ENCODE measurements around the gene RXRB.
"Not testable (repeated sequence)": the region's sequence is repeated elsewhere in the genome, so short reads cannot be mapped to it uniquely, and the experiment has no call there.

Gene RXRB

DNA sequence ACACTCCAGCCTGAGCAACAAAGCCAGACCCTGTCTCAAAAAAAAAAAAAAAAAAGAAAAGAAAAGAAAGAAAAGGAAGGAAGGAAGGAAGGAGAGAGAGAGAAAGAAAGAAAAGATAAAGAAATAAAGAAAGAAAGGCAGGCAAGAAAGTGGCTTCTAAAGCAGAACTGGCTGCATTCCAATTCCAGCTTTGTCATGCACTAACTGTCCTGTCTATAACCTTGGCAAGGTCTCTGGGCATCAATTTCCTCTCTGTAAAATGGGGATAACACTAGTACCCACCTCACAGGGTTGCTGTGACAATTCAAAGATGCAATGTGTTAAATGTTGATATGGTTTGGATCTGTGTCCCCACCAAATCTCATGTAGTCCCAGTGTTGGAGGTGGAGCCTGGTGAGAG is 35.9 kb upstream of the RXRB start:
- Histone ChIP-seq H3K9me2 (ENCODE audit: low read depth, low read length) (no peaks in the 10 kb centered on the region), H3K4me1 (ENCODE audit: insufficient read depth, low read length, severe bottlenecking) (no peaks in the 10 kb centered on the region), H3K4me3 (ENCODE audit: low read depth, low read length, poor library complexity, severe bottlenecking) (no peak overlapping the region), H3F3A (ENCODE audit: insufficient read depth, low read length) (no peaks in the 10 kb centered on the region), H3K9me3 (ENCODE audit: low read length) (no peaks in the 10 kb centered on the region), H4K20me1 (ENCODE audit: insufficient read depth, low read length) (no peaks in the 10 kb centered on the region), H3K4me2 (ENCODE audit: low read length) (no peak overlapping the region), H3K27me3 (ENCODE audit: insufficient read depth, low read length) (peaks cover 4% of the 10 kb centered on the region; the same call in 1 of the 2 replicates), H3K79me2 (ENCODE audit: insufficient read depth, low read length) (no peaks in the 10 kb centered on the region), H3K9ac (ENCODE audit: low read length) (no peak overlapping the region), H3K36me3 (ENCODE audit: insufficient read depth, low read length) (no peaks in the 10 kb centered on the region), H3K27ac (ENCODE audit: low read depth, low read length, poor library complexity, severe bottlenecking) (no peak overlapping the region), H2AFZ (ENCODE audit: low read length) (no peak overlapping the region)
- TF ChIP-seq EZH2 (IDR thresholded peaks at IDR 0.05; ENCODE audit: borderline replicate concordance, low read length): no peak
- TF ChIP-seq, protein P1, sequence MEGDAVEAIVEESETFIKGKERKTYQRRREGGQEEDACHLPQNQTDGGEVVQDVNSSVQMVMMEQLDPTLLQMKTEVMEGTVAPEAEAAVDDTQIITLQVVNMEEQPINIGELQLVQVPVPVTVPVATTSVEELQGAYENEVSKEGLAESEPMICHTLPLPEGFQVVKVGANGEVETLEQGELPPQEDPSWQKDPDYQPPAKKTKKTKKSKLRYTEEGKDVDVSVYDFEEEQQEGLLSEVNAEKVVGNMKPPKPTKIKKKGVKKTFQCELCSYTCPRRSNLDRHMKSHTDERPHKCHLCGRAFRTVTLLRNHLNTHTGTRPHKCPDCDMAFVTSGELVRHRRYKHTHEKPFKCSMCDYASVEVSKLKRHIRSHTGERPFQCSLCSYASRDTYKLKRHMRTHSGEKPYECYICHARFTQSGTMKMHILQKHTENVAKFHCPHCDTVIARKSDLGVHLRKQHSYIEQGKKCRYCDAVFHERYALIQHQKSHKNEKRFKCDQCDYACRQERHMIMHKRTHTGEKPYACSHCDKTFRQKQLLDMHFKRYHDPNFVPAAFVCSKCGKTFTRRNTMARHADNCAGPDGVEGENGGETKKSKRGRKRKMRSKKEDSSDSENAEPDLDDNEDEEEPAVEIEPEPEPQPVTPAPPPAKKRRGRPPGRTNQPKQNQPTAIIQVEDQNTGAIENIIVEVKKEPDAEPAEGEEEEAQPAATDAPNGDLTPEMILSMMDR (IDR thresholded peaks at IDR 0.05; ENCODE audit: low read length): no peak

DNA sequence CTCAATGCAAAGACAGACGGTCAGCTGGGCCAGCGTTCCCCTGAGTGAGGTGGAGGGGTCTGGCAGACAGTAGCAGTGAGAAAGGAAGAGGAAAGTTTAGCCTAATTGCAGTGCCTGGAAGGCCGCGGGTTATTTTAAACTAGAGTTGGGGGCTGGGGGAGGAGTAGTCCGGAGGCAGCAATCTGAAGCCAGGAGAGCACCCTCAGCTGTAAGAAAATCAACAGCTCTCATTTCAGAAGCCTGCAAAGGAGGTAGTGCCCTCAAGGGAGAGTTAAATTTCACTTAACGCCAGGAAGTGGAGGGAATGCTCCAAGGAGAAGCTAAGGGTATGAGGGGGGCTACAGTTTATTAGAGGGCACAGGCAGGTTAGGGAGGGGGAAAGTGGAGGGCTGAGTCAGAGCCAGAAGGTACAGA is 34.8 kb upstream of the RXRB start:
- Histone ChIP-seq H3K36me3 (ENCODE audit: insufficient read depth, low read length) (no peaks in the 10 kb centered on the region), H3K27ac (ENCODE audit: low read depth, low read length, poor library complexity, severe bottlenecking) (no peak overlapping the region), H3F3A (ENCODE audit: insufficient read depth, low read length) (no peaks in the 10 kb centered on the region), H2AFZ (ENCODE audit: low read length) (no peak overlapping the region), H3K4me2 (ENCODE audit: low read length) (no peak overlapping the region), H3K9me2 (ENCODE audit: low read depth, low read length) (no peaks in the 10 kb centered on the region), H3K79me2 (ENCODE audit: insufficient read depth, low read length) (no peaks in the 10 kb centered on the region), H3K9ac (ENCODE audit: low read length) (no peak overlapping the region), H3K4me3 (ENCODE audit: low read depth, low read length, poor library complexity, severe bottlenecking) (no peak overlapping the region), H3K27me3 (ENCODE audit: insufficient read depth, low read length) (peaks cover 4% of the 10 kb centered on the region; the same call in 1 of the 2 replicates), H3K4me1 (ENCODE audit: insufficient read depth, low read length, severe bottlenecking) (no peaks in the 10 kb centered on the region), H4K20me1 (ENCODE audit: insufficient read depth, low read length) (no peaks in the 10 kb centered on the region), H3K9me3 (ENCODE audit: low read length) (no peaks in the 10 kb centered on the region)
- TF ChIP-seq, protein P1 (IDR thresholded peaks at IDR 0.05; ENCODE audit: low read length): no peak
- no peak for TF ChIP-seq EZH2 (IDR thresholded peaks at IDR 0.05; ENCODE audit: borderline replicate concordance, low read length)

DNA sequence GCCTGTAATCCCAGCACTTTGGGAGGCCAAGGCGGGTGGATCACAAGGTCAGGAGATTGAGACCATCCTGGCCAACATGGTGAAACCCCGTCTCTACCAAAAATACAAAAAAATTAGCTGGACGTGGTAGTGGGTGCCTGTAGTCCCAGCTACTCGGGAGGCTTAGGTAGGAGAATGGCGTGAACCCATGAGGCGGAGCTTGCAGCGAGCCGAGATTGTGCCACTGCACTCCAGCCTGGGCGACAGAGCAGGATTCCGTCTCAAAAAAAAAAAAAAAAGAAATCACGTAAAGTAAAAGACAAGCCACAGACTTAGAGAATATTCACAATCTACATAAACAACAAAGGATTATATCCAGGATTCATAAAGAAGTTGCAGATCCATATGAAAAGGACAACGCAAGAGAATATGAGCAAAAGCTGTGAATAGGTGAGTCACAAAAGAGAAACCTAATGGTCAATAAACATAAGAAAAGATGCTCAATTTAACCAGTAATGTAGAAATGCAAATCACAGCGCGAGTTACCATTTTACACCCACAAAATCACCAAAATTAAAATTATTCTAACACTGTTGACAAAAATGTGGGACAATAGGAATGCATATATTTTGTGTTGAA is 26.1 kb upstream of the RXRB start:
- H2AFZ ChIP-seq (ENCODE audit: low read length); H3K9me2 ChIP-seq (ENCODE audit: low read depth, low read length); H3K27me3 ChIP-seq (ENCODE audit: insufficient read depth, low read length); H3K27ac ChIP-seq (ENCODE audit: low read depth, low read length, poor library complexity, severe bottlenecking); H3K36me3 ChIP-seq (ENCODE audit: insufficient read depth, low read length); H3K79me2 ChIP-seq (ENCODE audit: insufficient read depth, low read length); H3K9me3 ChIP-seq (ENCODE audit: low read length); H3K4me3 ChIP-seq (ENCODE audit: low read depth, low read length, poor library complexity, severe bottlenecking); H3K9ac ChIP-seq (ENCODE audit: low read length); H3K4me2 ChIP-seq (ENCODE audit: low read length); H3F3A ChIP-seq (ENCODE audit: insufficient read depth, low read length); H4K20me1 ChIP-seq (ENCODE audit: insufficient read depth, low read length); H3K4me1 ChIP-seq (ENCODE audit: insufficient read depth, low read length, severe bottlenecking): not testable (repeated sequence)

DNA sequence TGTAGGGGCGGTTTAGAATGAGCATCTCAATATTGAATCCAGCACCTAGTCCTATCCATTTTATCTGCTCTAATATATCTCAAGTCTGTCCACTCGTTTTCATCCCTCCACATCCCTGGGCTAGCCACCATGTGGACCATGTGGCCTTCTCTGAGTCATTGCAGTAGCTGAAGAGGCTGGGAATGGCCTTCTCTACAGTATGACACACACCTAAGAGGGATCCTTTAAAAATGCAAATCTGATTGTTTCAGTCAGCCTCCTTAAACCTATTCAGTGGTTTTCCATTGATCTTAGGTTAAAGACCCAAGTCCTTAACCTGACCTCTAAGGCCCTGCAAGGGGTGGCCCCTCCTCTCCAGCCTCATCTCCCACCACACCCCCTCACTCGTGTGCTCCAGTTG is 17.2 kb upstream of the RXRB start:
- Histone ChIP-seq H3K36me3 (ENCODE audit: insufficient read depth, low read length) (no peaks in the 10 kb centered on the region), H2AFZ (ENCODE audit: low read length) (no peak overlapping the region), H3K9me3 (ENCODE audit: low read length) (no peaks in the 10 kb centered on the region), H3K4me1 (ENCODE audit: insufficient read depth, low read length, severe bottlenecking) (no peaks in the 10 kb centered on the region), H3K9me2 (ENCODE audit: low read depth, low read length) (no peaks in the 10 kb centered on the region), H3K4me2 (ENCODE audit: low read length) (no peak overlapping the region), H3K9ac (ENCODE audit: low read length) (no peak overlapping the region), H3K27me3 (ENCODE audit: insufficient read depth, low read length) (0 out of 2 replicates have a peak, but pooled peaks cover 3% of the 10 kb centered on the region), H3K4me3 (ENCODE audit: low read depth, low read length, poor library complexity, severe bottlenecking) (no peak overlapping the region), H4K20me1 (ENCODE audit: insufficient read depth, low read length) (no peaks in the 10 kb centered on the region), H3F3A (ENCODE audit: insufficient read depth, low read length) (no peaks in the 10 kb centered on the region), H3K27ac (ENCODE audit: low read depth, low read length, poor library complexity, severe bottlenecking) (no peak overlapping the region), H3K79me2 (ENCODE audit: insufficient read depth, low read length) (no peaks in the 10 kb centered on the region)
- TF ChIP-seq, protein P1 (IDR thresholded peaks at IDR 0.05; ENCODE audit: low read length): no peak
- no peak for TF ChIP-seq EZH2 (IDR thresholded peaks at IDR 0.05; ENCODE audit: borderline replicate concordance, low read length)
